ENCODE results near the gene PHLPP2.
"Not testable (repeated sequence)": the region's sequence is repeated elsewhere in the genome, so short reads cannot be mapped to it uniquely, and the experiment has no call there.

The PHLPP2 gene

GRCh38 chr16:71659471-71659870 lies 65.0 kb downstream of the PHLPP2 start:
- DNase-seq, result no peak

GRCh38 chr16:71658771-71659170 lies 65.7 kb downstream of the PHLPP2 start:
- DNase-seq, result no peak

GRCh38 chr16:71649704-71650103 lies 74.8 kb downstream of the PHLPP2 start:
- DNase-seq, result no peak

- DNase-seq, result no peak
Measured at GRCh38 chr16:71648921-71649320, 75.6 kb downstream of the PHLPP2 start.

- no peak for DNase-seq
Measured at GRCh38 chr16:71648162-71648561, 76.3 kb downstream of the PHLPP2 start.

GRCh38 chr16:71647391-71647790 lies 77.1 kb downstream of the PHLPP2 start:
- no peak for DNase-seq

- no peak for DNase-seq
Measured at GRCh38 chr16:71645450-71645849, 79.1 kb downstream of the PHLPP2 start.

GRCh38 chr16:71637398-71637797 lies 87.1 kb downstream of the PHLPP2 start:
- DNase-seq, result no peak

- no peak for DNase-seq
Measured at GRCh38 chr16:71635632-71636031, 88.9 kb downstream of the PHLPP2 start.

GRCh38 chr16:71631776-71632175 lies 92.7 kb downstream of the PHLPP2 start:
- no peak for DNase-seq

GRCh38 chr16:71630808-71631207 lies 93.7 kb downstream of the PHLPP2 start:
- no peak for DNase-seq

GRCh38 chr16:71629278-71630016 lies 95.1 kb downstream of the PHLPP2 start:
- no peak for DNase-seq

GRCh38 chr16:71628810-71629209 lies 95.7 kb downstream of the PHLPP2 start:
- DNase-seq, result no peak

GRCh38 chr16:71627731-71628181 lies 96.7 kb downstream of the PHLPP2 start:
- no peak for DNase-seq

GRCh38 chr16:71626858-71627213 lies 97.7 kb downstream of the PHLPP2 start:
- no peak for DNase-seq

- DNase-seq, result no peak
Measured at GRCh38 chr16:71626018-71626857, 98.3 kb downstream of the PHLPP2 start, which contains the start of gene MARVELD3. MARVELD3 (plus strand) TSS chr16:71626184; CDS start chr16:71626230, 46 bp downstream.

GRCh38 chr16:71625113-71625850 lies 99.2 kb downstream of the PHLPP2 start:
- DNase-seq, result no peak

- DNase-seq, result no peak
Measured at GRCh38 chr16:71623597-71623996, 100.9 kb downstream of the PHLPP2 start.

- no peak for DNase-seq
Measured at GRCh38 chr16:71622088-71622487, 102.4 kb downstream of the PHLPP2 start.

GRCh38 chr16:71618429-71618828 lies 106.1 kb downstream of the PHLPP2 start:
- no peak for DNase-seq

- not testable (repeated sequence) for DNase-seq
Measured at GRCh38 chr16:71614956-71615355, 109.5 kb downstream of the PHLPP2 start.

- no peak for DNase-seq
Measured at GRCh38 chr16:71610936-71611871, 113.3 kb downstream of the PHLPP2 start.
